ENCODE measurements around the gene ZNF330. TPM values are rescaled to one million over a fixed set of nuclear protein-coding genes. Genes with fewer than 3 reads are reported as not detected.

Gene ZNF330
- 21.3 and 24.6 TPM in 2 replicates for total RNA-seq

DNA sequence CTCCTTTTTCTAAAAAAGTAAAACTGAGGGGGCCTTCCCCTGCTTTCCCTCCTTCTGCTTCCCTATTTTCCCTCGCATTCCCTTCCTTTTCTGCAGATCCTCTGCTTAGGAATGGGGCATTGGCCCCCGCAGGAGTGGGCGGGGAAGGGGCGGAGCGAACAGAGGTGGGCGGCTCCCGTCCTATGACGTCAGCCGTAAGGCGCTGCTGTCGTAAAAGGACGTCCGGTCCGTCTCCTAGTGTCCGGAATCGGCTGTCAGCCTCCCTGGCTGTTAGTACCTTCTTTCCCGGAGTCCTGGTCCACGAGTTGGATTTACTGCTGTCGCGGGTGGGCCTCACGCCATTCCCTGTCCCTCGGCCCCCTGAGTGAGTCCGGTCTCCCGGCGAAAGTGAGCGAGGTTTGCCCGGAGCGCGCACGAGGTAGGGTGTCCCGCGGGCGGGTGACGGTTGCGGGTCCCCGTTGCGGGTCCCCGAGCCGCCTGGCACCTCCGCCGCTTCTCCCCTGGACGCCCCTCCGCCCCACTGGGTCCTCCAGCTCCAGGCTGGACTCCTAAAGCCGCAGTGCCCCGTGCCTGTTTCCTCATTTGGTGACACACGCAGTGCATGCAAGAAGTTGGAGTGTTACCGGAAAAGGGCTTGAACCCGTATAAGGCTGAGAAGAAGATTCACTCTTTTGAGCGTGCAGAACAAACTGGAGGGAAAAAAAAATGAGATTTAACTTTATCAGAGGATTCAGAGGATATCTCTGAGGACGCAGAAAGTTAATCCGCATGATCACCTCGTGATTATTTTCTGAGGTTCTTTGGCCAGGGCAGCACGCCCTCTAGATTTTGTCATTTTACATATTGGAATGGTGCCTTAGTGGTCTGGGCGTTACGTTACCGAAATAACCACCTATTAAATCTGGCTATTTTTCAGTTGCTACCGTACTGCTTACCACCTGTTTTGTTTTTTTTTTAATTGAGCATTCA, at the start of gene ZNF330:
TSS of gene ZNF330 (plus strand) at position 205 of the 969 bp plus-strand sequence. CDS start 1,477 bp downstream, outside the sequence.

Other genes starting within 250 kb of the ZNF330 start
- gene RNF150, start 87.4 kb upstream of the ZNF330 start, total RNA-seq, result under 0.01 and 0.39 TPM in 2 replicates